DMS153 (cell line): Measurements from ENCODE around the gene TGM6.

ENCODE experiments used
- DNase-seq: peaks from one replicate; lab custom pipeline; 2025; lab: John Stamatoyannopoulos, UW

Gene TGM6

DNA sequence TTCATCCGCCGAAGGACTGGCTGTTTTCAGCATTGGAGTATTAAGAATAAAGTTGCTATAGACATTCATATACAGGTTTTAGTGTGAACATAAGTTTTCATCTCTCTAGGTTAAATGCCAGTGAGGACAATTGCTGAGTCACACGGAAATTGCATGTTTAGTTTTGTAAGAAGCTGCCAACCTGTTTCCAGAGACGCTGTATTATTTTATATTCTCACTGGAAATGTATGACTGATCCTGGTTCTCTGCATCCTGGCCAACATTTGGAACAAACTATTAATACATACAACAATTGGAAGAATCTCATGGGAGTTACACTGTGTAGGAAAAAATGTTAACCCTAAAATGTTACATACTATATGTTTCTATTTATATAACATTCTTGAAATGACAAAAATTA is 16.7 kb upstream of the TGM6 start:
- DNase-seq = no peak

DNA sequence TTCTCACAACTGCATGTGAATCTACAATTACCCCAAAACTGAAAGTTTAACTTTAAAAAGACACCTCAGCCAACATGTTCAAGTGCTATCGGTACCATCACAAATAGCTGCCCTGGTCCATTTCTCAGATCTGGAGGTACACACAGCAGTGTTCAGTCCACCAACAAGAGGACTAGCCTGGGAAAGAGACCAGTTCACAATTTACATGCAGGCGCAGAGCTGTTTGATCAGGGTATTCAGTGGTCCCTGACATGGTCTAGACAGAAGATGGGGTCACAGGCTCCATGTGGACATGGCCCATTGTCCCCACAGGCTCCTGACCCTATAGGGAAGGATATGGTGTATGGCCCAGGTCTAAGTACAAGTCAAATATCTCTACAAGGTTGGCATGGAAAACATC is 15.6 kb upstream of the TGM6 start:
- DNase-seq = no peak

DNA sequence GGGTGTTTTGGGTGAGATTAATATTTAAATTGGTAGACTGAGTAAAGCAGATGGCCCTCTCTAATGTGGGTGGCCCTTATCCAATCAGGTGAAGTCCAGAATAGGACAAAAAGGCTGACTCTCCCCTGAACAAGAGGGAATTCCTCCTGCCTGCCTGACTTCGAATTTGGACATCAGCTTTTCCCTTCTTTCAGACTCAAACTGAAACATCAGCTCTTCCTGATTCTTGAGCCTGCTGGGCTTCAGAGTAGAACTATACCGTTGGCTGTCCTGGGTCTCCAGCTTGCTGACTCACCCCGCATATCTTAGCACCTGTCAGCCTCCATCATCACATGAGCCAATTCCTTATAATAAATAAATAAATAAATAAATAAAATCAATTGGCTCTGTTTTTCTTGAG is 15.0 kb upstream of the TGM6 start:
- no peak for DNase-seq

DNA sequence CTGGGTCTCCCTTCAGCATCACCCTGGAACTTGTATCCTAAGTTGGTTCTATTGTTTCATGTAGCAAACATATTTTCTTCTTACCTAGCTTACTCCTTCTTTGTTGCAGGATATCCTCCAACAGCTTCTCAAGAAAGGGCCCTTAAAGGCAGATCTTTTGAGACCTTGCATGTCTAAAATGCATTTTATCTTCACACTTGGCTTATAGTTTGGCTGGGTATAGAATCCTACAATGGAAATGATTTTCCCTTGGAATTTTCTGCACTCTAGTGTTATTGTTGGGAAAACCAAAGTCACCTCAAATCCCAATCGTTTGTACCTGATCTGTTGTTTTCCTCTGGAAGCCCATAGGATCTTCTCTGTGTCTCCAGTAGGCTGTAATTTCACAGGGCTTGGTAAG is 12.1 kb upstream of the TGM6 start:
- DNase-seq = no peak

DNA sequence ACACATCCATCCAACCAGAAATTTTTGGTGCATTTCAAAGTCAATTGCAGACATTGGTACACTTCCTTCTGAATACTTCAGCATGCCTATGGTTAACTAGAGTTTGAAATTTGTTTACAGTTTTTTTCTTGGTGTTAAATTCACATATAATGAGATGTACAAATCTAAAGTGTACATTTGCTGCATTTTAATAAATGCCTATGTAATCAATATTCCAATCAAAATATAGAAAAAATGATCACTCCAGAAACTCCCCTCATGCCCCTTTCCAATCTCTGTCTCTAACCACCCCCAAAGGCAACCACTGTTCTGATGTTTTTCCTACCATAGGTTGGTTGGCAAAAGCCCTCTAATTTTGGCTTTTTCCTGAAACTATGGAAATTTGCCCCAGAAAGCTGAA is 7.6 kb upstream of the TGM6 start:
- DNase-seq = no peak

DNA sequence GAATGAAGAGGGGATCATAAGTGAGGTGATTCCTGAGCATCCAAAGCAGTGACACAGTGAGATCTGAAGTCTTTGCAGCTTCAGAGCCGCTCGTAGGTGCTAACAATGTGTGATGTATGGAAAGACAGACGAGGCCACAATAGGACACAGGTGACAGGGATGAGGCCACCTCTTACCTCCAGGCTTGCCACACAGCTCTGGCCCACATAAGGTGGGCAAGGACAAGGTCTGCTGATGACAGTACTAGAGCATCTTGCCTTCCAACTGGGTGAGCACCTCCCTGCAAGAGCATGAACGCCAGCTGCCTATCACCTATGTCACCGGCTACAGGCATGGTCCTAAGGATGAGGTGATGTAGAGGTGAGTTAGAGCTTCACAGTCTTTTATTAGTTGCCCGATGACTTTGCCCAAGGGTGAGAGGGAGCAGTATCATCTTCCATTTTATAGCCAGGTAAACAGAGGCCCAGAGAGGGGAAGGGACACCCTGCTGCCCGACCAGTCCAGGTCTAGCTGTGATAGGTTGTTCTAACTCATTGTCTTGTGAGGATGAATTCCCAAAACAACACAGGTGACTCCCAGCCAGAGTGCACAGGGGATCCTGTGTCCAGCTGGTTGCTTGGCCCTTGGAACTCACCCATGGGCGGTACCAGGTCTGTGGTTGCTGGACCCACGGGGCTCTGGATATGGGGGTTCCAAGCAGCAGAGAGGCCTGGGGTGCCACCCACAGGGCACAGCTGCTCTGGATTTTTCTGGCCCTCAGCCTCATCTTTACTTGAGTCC is 6.2 kb upstream of the TGM6 start:
- DNase-seq = no peak

DNA sequence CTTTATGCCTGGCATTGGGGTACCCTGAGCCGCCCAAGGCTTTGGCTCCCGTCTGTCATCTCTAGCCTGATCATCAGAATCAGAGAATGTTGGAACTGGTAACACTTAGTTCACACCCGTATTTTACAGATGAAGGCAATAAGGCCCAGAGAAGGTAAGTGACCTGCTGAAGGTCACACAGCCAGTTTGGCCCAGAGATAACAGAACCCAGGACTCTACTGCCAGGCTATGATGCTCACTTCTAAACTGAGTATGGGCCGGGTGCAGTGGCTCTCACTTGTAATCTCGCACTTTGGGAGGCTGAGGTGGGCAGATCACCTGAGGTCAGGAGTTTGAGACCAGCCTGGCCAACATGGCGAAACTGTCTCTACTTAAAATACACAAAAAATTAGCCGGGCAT is 1.8 kb upstream of the TGM6 start:
- DNase-seq = no peak

DNA sequence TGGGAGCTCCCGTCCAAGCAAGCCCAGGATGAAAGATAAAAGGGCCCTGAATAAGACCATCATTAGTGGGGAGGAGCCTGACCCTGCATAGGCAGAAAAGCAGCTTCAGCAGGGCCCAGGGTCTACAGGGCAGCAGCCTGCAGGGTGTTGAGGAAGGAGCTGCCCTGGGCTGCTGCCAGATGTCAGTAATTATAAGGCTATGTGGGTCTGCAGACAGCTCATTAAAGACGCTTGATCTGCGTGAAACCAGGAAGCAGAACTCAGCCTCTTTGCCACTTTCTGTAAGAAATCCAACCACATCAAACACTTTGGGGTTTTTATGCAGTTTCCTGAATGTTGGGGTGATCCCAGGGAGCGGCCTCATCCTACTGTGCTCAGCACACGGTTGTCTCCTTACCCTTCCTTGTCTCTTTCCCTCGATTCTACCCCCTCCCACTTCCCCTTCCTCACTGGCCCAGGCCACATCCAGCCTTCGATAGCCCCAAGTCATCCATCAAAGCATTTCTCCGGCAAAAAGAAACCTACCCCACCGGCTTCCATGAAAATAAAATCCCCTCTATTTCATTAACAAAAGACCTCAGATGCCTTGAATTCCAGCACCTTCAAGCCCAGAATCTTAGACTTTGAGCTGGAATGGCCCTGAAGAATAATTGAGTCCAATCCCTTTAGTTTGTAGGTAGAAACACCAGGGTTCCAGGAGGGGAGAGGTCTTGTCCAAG is 1.0 kb upstream of the TGM6 start:
- DNase-seq = no peak

DNA sequence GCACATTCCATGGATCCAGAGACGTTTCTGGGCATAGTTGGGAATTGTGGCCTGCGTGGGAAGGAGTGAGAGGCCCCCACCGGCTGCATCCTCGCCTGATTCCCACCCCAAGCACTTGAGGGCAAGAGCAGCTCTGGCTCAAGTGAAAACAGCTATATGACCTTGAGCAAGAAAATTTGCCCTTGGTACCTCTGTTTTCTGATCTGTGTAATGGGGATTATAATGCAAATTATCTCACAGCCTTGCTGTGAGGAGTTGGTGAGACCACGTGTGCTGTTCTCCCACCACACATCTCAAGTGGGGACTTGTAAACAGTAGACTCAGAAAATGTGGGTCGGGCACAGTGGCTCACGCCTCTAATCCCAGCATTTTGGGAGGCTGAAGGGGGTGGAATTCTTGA is 602 bp downstream of the TGM6 start:
- no peak for DNase-seq

DNA sequence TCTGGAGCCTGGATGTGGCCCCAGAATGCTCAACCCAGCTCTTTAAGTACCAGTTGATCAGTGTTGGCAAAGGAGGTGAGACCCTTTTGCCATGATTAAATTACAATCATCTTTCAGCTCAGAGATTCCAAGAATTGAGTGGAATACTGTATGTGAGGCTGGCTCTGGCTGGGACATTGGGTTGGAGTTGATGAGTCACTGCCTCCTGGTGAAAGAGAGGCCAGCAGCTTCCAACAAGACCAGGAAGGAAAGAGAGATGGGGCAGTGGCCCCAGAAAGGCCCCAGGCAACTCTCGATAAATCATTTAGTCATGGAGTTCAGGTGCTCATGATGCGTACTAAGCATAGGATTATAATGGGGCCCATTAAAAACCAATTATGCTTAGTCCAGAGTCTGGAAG is 2.1 kb downstream of the TGM6 start:
- DNase-seq = no peak

DNA sequence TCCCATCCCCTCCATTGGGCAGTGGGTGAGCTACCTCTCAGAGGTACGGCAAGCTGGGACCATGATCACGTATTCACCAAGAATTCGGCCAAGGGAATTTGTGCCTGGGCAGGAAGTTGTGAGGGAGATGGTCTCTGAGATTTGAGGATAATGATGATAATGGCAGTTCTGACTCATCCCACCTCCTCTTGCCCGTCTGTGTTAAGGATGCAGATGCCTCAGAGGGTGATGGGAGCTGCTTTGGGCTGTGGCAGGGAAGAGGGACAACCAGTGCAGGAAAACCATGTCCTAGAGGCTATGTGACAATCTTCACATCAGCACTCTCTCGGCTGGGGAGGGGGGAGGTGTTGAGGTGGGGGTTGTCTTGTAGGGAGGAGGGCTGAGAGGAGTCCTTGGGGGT is 4.3 kb downstream of the TGM6 start:
- no peak for DNase-seq

DNA sequence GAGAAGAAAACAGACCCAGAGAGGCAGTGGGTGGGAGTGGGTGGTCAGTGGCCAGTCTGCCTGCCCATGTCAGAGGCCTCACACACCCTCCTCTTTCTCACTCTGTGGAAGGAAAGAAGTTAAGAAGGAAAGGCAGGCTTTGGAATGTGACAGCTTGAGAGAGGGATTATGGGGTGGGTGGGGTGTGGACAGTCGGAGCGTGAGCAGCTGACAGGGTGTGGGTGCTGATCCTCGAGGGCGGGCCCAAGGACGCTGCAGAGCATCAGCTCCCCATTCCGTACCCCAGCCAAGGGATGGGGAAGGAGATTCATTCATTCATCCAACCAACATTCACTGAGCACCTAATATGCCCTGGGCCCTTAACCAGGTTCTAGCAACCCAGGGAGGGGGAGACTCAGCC is 4.8 kb downstream of the TGM6 start:
- no peak for DNase-seq

DNA sequence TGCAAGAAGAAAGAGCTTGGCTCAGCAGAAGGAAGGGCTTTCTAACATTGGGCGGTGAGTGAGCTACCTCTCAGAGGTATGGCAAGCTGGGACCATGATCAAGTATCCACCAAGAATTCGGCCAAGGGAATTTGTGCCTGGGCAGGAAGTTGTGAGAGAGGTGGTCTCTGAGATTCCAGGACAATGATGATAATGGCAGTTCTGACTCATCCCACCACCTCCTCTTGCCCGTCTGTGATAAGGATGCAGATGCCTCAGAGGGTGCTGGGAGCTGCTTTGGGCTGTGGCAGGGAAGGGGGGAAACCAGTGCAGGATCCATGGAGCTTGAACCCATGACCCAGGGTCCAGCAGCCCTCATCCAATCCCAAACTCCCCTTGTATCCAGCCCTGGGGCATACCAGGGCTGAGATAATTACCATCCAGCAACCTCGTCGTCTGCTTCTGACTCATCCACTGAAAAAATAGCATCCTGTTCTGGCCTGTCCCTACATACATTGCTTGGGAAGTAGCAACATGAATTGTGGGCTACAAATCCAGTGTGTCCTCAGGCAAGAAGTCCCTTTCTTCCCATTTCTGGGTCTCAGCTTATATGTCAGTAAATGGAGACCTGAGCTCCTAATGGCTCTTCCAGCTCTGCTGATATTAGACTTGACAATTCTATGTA is 5.9 kb downstream of the TGM6 start:
- no peak for DNase-seq

DNA sequence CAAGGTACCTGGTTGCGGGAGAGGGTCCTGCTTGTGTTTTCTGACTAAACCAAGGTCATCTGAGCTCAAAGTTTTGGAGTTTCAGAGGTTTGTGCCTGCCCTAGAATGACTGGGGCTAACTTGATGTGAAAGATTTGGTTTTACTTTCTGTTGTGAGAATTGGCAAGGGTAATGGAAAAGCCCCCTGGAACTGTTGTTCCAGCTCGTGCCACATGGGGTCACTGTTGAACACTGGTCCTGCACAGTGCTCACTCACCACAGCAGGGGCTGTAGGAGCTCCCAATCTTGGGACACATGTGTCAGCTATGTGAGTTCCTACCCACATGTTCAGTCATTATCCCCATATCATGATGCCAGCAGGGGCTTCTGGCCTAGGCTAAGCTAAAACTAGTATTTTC is 6.5 kb downstream of the TGM6 start:
- no peak for DNase-seq

DNA sequence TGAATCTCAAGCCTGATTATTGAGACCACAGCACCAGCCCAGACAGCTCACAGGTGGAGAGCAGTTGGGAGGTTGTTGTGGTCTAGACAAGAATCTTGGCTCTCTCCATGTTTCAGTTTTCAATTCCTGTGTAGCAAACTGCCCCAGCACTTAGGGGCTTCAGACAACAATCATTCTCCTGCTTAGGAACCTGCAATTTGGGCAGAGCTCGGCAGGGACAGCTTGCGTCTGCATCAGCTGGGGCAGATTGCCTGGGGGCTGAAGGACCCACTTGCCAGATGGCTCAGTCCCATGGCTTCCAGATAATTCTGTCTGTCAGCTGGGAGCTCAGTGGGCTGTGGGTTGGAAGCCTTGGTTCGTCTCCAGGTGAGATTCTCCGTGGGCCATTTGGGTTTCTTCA is 6.9 kb downstream of the TGM6 start:
- no peak for DNase-seq

DNA sequence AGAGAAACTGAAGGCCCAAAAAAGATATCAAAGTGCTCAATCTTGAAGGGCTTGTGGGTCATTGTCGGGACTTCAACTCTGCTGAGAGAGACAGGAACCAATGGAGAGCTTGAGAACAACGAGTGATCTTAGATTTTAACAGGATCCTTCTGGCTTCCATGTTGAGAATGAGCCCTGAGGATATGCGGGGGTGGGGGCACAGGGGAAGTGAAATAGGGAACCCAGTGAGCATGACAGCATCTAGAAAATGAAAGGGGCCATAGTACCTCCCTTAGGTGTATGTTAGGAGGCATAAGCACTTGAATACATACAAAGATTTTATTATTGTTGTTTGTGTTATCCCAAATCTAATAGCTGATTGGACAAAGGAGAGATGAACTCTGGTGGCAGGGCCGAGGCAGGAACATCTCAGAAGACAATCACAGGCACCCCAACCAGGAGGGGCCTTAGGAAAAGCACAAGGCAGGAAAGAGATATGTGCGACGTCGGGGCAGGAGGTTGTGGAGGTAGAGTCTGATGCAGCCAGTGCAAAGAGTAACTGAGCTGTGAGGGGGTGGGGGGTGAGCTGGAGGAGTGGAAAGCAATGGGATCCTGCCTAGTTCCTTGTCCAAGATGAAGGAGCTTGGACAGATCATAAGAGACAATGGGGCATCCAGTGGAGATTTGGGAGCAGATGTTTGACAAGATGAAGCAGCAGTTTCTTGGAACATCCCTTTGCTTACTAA is 10.4 kb downstream of the TGM6 start:
- no peak for DNase-seq

DNA sequence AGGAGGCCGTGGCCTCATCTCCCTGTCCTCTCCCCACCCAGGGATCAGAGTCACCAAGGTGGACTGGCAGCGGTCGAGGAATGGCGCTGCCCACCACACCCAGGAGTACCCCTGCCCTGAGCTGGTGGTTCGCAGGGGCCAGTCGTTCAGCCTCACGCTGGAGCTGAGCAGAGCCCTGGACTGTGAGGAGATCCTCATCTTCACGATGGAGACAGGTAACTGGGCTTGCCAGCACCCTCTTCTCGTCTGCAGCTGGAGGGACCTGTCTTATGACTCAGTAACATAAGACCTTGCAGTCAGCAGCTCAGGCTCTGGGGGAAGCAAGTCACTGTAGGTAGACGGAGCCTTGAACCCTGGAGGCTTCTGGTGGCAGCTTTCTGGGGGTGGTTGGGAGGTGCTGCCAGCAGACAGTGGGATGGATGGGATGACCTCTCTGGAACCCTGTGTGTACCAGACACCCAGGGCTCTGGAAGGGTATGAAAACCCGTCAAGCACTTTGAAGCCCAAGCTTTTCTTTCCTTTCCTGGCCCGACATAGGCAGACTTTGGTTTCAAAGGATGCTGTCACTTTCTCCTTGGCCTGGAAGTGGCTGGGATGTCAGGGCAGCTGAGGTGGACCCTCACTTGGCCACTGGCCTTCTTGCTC is 13.8 kb downstream of the TGM6 start:
- no peak for DNase-seq

DNA sequence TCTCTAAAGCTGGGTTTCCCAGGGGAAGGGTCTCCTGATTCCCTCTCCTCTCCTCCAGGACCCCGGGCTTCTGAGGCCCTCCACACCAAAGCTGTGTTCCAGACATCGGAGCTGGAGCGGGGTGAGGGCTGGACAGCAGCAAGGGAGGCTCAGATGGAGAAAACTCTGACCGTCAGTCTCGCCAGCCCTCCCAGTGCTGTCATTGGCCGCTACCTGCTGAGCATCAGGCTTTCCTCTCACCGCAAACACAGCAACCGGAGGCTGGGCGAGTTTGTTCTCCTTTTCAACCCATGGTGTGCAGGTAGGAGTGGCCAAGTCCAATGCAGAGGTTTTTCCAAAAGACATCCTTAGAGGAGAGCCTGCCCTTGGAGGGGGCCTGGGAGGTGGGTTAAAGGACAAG is 14.4 kb downstream of the TGM6 start:
- DNase-seq = no peak

DNA sequence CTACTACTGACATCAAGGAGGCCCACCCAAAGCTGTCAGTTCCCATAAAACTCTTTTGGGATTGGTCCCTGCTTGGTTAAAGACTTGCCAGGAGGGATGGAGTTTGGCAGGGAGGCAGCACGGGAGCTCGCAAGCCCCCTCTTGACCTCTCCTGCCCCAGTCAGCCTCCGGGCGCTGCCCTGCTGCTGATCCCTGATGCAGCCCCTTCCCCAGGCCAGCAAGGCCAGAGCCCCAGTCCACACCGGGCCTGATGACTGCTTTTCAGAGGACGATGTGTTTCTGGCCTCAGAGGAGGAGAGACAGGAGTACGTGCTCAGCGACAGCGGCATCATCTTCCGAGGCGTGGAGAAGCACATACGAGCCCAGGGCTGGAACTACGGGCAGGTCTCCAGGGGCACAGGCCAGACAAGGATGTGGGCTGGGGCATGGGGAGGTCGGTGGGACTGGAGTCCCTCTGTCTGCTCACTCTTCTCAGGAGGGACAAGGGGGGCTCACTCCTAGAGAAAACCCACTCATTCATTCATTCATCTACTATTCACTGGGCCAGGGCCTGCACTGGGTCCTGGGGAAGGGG is 15.6 kb downstream of the TGM6 start:
- no peak for DNase-seq

DNA sequence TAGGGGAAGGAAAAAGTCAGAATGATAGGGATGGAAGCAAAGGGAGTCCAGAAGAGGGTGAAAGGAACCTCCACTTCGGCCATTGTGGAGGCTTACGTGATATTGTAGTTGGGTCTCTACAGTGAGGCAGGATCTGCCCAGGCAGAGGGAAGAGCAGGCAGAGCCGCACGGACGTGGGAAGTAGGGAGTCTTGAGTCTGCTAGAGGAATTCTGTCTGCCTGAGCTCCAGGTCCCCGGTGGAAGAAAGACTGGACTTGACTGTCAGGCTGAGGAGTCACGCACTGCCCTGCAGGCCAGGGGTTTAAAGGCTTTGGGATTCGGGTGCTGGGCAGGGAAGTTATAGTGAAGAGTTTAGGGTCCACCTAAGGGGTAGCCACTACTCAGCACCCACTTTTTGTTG is 16.4 kb downstream of the TGM6 start:
- no peak for DNase-seq

DNA sequence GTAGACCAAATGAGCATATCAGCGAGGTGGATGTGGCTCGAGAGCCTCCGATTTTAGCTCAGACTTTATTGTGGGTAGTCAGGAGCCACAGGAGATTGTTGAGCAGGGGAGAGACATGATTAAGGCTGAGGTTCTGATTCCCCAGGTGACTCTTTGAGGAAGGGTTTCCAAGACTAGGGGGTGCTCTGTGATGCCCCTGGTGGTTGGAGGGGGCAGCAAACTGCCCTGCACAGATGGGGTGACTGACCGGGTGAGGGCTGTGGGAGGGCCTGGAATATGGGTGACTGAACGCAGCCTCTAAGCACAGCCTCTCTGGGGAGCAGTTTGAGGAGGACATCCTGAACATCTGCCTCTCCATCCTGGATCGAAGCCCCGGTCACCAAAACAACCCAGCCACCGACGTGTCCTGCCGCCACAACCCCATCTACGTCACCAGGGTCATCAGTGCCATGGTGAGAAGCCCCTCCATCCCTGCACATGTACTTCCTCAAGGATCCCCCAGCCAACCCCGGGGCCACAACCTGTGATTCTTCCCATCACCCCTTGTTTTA is 17.0 kb downstream of the TGM6 start:
- no peak for DNase-seq

DNA sequence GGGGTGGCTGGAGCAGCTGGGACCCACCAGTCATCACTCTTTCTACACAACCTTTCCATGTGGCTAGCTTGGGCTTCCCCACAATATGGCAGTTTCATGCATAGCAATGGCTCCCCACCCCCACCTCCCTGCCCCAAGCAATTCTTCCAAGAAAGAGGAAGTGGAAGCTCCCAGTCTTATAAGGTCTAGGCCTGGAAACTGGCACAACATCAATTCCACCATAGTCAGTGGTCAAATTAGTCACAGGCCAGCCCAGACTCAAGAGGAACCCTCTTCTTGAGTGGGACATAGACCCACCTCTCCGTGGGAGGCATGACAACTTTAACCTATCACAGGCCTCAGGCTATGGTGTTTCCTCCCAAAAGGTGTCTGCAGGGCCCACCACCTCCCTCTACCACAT is 17.7 kb downstream of the TGM6 start:
- no peak for DNase-seq
